GM03348 (cell line): ENCODE measurements around the gene LPP.

Experiments used
- DNase-seq: peaks from one replicate; pipeline ENCODE4 v3.0.0; 2012; ENCODE audit warnings: low spot score

LPP gene

GRCh38 chr3:188198001-188198400 lies 44.0 kb downstream of the LPP start:
- DNase-seq: no peak

GRCh38 chr3:188198760-188199327 lies 44.9 kb downstream of the LPP start:
- DNase-seq: no peak

- no peak for DNase-seq
These were observed 45.4 kb downstream of the LPP start for GRCh38 chr3:188199386-188199785.

GRCh38 chr3:188200481-188200880 lies 46.5 kb downstream of the LPP start:
- no peak for DNase-seq

GRCh38 chr3:188202358-188203138 lies 48.6 kb downstream of the LPP start:
- no peak for DNase-seq

- DNase-seq: no peak
These were observed 50.6 kb downstream of the LPP start for GRCh38 chr3:188204526-188204925.

- DNase-seq: no peak
These were observed 52.0 kb downstream of the LPP start for GRCh38 chr3:188205992-188206416.

- DNase-seq: no peak
These were observed 52.8 kb downstream of the LPP start for GRCh38 chr3:188206787-188207186.

- DNase-seq: no peak
These were observed 54.1 kb downstream of the LPP start for GRCh38 chr3:188207941-188208515.

- DNase-seq: peak; percentile 11
These were observed 54.6 kb downstream of the LPP start for GRCh38 chr3:188208516-188208981.

GRCh38 chr3:188209034-188209433 lies 55.1 kb downstream of the LPP start:
- DNase-seq: no peak

GRCh38 chr3:188209740-188210139 lies 55.8 kb downstream of the LPP start:
- DNase-seq: no peak

GRCh38 chr3:188211476-188211875 lies 57.5 kb downstream of the LPP start:
- no peak for DNase-seq

- DNase-seq: peak; percentile 36
These were observed 58.5 kb downstream of the LPP start for GRCh38 chr3:188212308-188212969.

- DNase-seq: no peak
These were observed 60.5 kb downstream of the LPP start for GRCh38 chr3:188214442-188214841.

GRCh38 chr3:188215129-188215528 lies 61.2 kb downstream of the LPP start:
- DNase-seq: no peak

GRCh38 chr3:188217011-188217463 lies 63.1 kb downstream of the LPP start:
- DNase-seq: no peak

- DNase-seq: no peak
These were observed 63.8 kb downstream of the LPP start for GRCh38 chr3:188217726-188218125.

GRCh38 chr3:188218603-188219002 lies 64.6 kb downstream of the LPP start:
- DNase-seq: no peak

GRCh38 chr3:188219147-188219546 lies 65.2 kb downstream of the LPP start:
- DNase-seq: no peak

- DNase-seq: no peak
These were observed 66.3 kb downstream of the LPP start for GRCh38 chr3:188220097-188220788.
